ENCODE measurements around the gene CLDN16.

The CLDN16 gene, protein sequence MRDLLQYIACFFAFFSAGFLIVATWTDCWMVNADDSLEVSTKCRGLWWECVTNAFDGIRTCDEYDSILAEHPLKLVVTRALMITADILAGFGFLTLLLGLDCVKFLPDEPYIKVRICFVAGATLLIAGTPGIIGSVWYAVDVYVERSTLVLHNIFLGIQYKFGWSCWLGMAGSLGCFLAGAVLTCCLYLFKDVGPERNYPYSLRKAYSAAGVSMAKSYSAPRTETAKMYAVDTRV

DNA sequence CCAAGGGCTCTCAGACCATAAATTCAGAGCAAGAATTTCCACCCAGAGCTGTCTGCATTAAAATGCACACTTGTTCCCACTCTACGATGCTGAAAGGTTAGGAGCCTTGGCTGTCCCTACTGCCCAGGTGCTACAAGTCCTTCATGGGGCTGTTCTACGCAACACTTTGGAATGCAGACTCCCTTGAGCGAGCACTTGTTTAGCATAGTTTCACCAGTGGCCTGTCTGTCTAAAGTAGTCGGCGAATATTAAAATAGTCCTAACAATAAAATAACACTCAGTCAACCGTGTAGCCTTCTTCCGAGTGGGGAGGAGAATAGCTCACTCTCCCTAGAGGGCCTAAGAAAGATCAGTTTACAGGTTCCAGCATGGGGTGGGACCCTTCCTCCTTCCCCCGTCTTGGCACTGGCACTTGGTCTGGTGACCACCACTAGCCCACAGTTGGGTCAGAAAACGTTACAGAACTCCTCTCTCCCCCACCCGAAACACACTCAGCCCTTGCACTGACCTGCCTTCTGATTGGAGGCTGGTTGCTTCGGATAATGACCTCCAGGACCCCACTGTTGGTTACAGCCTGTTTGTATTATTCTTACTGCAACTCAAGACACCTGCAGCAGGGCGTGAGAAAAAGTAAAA, at the start of gene CLDN16:
Gene CLDN16 (plus strand): TSS at position 586 of the 636 bp plus-strand sequence. CDS start 167 bp downstream, outside the sequence.
- H3K27me3 Mint-ChIP-seq: peaks cover 12% of the 10 kb centered on the region
- no peak for DNase-seq
- no peak for ATAC-seq
- no peaks in the 10 kb centered on the region for H3K9me3 Mint-ChIP-seq
- no peak within 1 kb of the TSS for H3K4me3 Mint-ChIP-seq
- H3K27ac Mint-ChIP-seq: no peak within 1 kb of the TSS
- no peaks in the 10 kb centered on the region for H3K4me1 Mint-ChIP-seq

DNA sequence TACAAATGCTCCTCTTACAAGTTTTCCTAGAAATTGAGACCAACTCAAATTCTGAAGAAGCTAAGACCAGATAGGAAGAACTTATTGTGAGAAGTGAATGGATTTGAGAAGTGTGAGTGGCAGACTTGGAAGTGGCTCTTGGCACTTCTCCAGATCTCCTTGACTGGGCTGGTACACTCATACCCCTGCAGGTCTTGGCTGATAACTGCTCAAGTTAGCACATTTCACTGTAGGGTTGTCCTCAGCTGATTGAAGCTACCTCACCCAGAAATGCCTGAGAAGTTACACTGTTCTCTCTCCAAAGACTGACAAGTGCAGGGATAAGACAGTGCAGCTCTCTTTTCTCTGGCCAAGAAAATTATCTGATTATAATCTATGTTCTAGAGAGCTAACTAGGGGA, 49.2 kb upstream of the CLDN16 start:
- Mint-ChIP-seq H3K4me1 (no peaks in the 10 kb centered on the region), H3K27me3 (peaks cover 26% of the 10 kb centered on the region), H3K9me3 (peaks cover 5 to 8% of the 10 kb centered on the region in 2 donors), H3K27ac (no peak overlapping the region), H3K4me3 (no peak overlapping the region)
- ATAC-seq: no peak
- no peak for DNase-seq

DNA sequence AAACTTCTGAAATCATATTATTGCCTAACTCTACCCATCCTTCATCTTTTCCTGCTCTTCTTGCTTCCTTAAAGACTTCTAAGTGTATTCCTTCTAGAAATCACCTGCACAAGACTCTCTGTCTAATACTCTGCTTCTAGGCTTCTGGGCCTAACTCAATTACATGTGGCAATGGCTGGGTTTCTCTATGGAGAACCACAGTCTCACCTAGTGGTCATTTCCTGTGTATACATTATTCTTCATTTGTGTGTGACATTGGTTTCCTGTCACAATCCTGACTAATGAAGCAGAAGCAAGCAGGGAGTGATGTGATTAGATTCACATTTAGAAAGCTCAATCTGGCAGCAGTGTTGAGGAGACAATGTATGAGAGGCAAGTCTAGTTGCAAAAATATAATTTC, 48.8 kb upstream of the CLDN16 start:
- Mint-ChIP-seq H3K9me3 (peaks cover 5 to 8% of the 10 kb centered on the region in 2 donors), H3K27me3 (peaks cover 22% of the 10 kb centered on the region), H3K4me1 (no peaks in the 10 kb centered on the region), H3K27ac (no peak overlapping the region), H3K4me3 (no peak overlapping the region)
- ATAC-seq (peak; percentile 80), DNase-seq (no peak)

DNA sequence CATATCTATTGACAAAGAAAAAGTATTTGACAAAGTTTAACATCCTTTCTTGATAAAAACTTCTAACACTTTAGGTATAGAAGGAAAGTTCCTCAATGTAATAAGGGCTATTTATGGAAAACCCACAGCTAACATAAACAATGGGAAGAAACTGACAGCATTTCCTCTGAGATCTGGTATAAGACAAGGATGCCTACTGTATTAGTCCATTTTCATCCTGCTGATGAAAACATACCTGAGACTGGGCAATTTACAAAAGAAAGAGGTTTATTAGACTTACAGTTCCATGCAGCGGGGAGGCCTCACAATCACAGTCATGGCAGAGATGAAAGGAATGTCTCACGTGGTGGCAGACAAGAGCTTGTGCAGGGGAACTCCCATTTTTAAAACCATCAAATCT, 47.9 kb upstream of the CLDN16 start:
- ATAC-seq (no peak), DNase-seq (no peak)
- H3K27me3 Mint-ChIP-seq: peaks cover 18% of the 10 kb centered on the region
- no peaks in the 10 kb centered on the region for H3K4me1 Mint-ChIP-seq
- no peak overlapping the region for H3K27ac Mint-ChIP-seq
- H3K9me3 Mint-ChIP-seq: peaks cover 5 to 8% of the 10 kb centered on the region in 2 donors
- H3K4me3 Mint-ChIP-seq: no peak overlapping the region

DNA sequence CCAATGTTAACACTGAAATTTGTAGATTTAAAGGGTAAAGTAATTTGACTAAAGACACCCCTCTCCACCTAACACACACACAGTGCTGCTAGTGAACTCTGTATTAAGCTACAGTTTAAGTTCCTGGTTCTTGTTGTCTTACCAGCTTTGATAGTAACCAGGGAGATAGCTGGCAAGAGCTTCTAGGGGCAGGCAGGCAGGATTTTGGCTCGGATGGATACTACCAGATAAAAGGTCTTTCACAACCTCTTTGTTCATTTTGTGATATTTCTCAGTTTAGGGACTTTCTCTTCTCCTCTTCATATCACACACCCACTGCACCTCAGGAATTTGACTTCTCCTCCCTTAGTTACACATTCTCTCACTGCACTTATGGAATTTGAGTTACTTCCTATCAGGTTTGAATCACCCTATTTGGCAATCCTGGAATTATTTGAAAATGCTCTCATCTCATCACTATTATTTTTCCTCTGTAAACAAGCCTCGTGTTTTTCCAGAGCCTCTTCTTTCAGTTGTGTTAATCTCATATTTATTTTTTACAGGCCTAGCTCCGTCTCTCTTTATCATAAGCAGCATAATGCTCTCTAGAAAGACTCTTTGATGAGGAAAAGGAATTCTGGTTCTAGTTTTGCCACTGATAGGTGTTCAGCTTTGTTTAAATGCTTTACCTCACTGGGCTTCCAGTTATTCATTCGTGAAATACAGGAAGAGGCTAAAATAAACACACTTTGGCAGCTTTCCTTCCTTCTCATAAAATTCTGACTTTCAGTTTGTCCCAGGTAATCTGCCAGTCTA, 42.7 kb upstream of the CLDN16 start:
- no peak overlapping the region for H3K27ac Mint-ChIP-seq
- H3K27me3 Mint-ChIP-seq: peaks cover 18% of the 10 kb centered on the region
- H3K4me1 Mint-ChIP-seq: no peaks in the 10 kb centered on the region
- DNase-seq (no peak), ATAC-seq (no peak)
- H3K4me3 Mint-ChIP-seq: no peak overlapping the region
- peaks cover 5 to 17% of the 10 kb centered on the region in 2 donors for H3K9me3 Mint-ChIP-seq

DNA sequence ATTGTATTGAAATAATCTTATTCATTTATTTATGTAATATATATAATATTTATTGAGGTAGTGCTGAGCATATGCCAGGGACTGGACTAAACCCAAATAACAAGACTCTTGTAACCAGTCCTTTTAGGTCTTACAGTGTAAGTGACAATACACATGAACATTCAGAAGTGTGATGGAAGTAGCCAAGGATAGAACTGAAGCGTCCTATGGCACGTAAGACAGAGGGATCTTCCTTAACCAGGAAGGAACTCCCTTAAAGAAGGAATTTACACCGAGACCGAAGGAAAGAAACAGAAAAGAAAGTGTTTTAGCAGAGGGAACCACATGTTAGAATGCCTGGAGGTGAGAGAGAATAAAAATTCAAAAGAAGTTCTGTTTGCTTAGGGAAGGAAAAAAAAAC, 42.1 kb upstream of the CLDN16 start:
- peaks cover 0 to 17% of the 10 kb centered on the region in 2 donors for H3K9me3 Mint-ChIP-seq

DNA sequence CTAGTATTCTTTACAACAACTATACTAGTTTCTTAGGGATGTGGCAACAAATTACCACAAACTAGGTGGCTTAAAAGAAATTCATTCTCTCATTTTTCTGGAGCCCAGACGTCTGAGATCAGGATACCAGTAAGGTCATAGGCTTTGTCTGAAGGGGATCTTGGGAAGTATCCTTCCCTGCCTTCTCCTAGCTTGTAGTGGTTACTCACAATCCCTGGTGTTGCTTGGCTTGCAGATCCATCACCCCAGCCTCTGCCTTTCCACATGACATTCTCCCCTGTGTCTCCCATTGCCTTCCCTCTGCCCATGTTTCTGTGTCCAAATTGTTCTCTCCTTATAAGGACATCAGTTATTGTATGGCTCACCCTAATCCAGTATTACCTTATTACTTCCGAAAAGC, 41.4 kb upstream of the CLDN16 start:
- H3K27ac Mint-ChIP-seq: no peak overlapping the region
- ATAC-seq (no peak), DNase-seq (no peak)
- no peak overlapping the region for H3K4me3 Mint-ChIP-seq
- peaks cover 24% of the 10 kb centered on the region for H3K27me3 Mint-ChIP-seq
- H3K4me1 Mint-ChIP-seq: no peaks in the 10 kb centered on the region
- peaks cover 0 to 17% of the 10 kb centered on the region in 2 donors for H3K9me3 Mint-ChIP-seq

More for the DNA sequence above, 42.1 kb upstream of the CLDN16 start:
- DNase-seq: no peak
- peaks cover 19% of the 10 kb centered on the region for H3K27me3 Mint-ChIP-seq
- no peak overlapping the region for H3K27ac Mint-ChIP-seq
- H3K4me3 Mint-ChIP-seq: no peak overlapping the region
- no peaks in the 10 kb centered on the region for H3K4me1 Mint-ChIP-seq
- no peak for ATAC-seq

DNA sequence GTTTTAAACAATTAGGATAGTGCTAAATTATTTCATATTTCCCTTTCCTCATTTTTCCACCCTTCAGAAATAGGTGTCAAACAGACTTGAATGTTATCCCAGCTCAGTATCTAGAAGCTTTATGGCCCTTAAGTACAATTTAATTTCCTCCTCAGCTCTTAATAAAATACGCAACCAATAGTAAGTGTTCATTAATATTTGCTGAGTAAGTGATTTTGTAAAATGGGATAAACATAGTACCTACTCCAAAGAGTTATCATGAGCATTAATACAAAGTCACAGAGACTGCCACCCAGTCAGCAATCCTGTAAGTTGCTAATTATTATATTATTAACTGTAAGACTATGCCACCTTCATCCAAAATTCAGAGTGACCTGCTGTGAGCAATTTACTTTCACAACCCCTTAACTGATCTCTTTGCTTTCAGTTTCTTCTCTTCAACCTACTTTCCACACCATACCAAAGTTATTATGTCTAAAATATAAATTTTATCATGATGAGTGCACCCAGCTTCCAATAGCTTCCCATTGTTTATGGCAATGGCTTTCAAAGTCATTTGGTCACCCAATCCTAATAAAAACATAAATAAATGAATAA, 35.0 kb upstream of the CLDN16 start:
- DNase-seq (no peak), ATAC-seq (no peak)
- peaks cover 17% of the 10 kb centered on the region for H3K27me3 Mint-ChIP-seq
- H3K4me3 Mint-ChIP-seq: no peak overlapping the region
- no peak overlapping the region for H3K27ac Mint-ChIP-seq
- H3K4me1 Mint-ChIP-seq: no peaks in the 10 kb centered on the region
- H3K9me3 Mint-ChIP-seq: peaks cover 0 to 12% of the 10 kb centered on the region in 2 donors

DNA sequence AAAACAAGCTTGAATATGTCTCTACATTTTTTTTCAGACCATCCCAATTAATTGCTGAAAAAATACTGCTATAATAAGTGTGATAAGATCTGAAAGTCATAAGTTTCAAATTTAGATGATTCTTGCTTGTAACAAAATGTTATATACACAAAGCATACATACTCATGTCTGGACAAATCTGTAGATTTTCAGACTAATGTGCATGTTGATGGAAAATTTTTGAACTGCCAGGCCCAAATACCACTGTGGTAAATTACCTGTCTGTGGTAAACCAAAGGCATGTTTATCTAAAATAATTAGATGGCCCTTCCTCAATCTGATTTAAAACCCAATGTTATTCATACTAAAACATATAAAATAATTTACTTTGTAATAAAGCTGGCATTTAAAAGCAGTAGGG, 31.7 kb upstream of the CLDN16 start:
- ATAC-seq (no peak), DNase-seq (no peak)

DNA sequence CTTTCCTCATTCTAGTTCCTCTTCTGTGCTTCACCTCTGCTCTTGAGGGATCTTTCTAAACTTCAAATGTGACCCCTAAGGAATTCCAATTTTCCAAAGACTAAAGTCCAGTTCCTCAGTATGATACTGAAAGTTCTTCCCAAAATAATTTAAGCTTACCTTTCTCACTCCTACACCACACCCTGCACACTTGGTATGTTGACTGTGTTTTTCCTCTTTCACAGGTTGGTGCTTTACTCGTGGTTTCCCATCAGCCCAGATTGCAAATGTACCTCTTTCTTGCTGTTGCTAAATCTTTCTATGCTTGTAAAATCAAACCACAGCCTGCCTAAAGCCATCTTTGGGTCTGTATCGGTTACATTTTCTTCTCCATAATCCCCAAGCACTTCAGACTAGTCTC, 30.5 kb upstream of the CLDN16 start:
- Mint-ChIP-seq H3K27me3 (peaks cover 11% of the 10 kb centered on the region), H3K4me3 (no peak overlapping the region), H3K27ac (no peak overlapping the region), H3K4me1 (no peaks in the 10 kb centered on the region), H3K9me3 (no peaks in the 10 kb centered on the region)
- ATAC-seq (no peak), DNase-seq (no peak)

More for the DNA sequence above, 31.7 kb upstream of the CLDN16 start:
- H3K9me3 Mint-ChIP-seq: no peaks in the 10 kb centered on the region
- H3K4me1 Mint-ChIP-seq: no peaks in the 10 kb centered on the region
- H3K27ac Mint-ChIP-seq: no peak overlapping the region
- H3K27me3 Mint-ChIP-seq: peaks cover 12% of the 10 kb centered on the region
- no peak overlapping the region for H3K4me3 Mint-ChIP-seq

DNA sequence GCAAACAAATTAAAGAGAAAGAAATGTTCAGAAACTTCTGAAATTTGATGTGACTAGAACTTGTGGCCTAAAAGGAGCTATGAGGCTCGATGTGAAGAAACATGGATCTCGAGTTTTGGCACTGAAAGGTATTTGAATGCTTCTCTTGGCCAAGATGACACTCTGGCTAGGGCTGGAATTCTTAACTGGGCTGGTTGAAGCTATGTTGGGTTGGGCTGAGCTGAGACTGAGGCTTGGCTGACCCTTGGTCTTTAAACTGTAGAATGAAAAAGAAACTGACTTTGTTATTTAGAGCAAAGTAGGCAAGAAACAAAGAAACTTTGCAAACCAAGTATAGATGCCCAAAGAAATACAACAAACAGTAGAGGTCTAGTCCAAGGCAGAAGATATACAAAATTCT, 28.1 kb upstream of the CLDN16 start:
- Mint-ChIP-seq H3K27me3 (peaks cover 1% of the 10 kb centered on the region), H3K4me3 (no peak overlapping the region), H3K27ac (no peak overlapping the region), H3K9me3 (no peaks in the 10 kb centered on the region), H3K4me1 (no peaks in the 10 kb centered on the region)
- no peak for ATAC-seq
- no peak for DNase-seq

DNA sequence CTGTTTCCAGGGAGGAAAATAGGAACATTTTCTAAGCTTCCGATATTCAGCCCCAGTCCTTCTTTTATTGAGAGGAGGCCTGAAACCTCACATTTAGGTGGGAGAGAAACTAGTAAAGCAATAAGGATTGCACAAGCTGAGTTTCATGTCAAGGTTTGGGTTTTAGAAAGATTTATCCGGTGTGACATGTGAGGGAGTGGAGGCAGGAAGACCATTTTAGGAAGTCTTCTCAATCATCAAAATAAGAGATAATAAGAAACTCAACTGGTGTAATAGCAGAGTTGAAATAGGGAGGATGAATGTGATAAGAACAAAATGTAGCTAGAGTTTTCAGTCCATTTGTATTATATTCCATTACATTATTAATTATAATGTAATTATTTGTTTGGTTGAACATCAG, 27.7 kb upstream of the CLDN16 start:
- Mint-ChIP-seq H3K27me3 (no peaks in the 10 kb centered on the region), H3K4me1 (no peaks in the 10 kb centered on the region), H3K4me3 (no peak overlapping the region), H3K9me3 (no peaks in the 10 kb centered on the region), H3K27ac (no peak overlapping the region)
- ATAC-seq (no peak), DNase-seq (no peak)

DNA sequence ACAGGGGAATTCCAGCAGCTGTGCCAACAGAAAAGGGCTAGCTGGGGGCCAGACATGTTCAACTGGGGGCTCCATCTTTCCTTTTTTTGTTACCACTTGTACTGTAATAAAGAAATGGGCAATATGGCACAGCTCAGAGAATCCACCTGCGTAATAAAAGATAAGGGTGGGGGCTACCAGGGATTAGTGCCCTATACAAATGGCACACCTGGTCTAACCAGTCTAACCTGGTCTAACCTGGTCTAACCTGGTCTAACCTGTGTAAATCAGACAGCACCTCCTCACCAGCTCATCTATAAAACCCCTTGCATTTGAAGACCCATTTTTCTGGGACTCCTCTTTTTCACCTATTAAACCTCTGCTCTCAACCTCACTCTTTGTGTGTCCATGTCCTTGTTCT, 26.2 kb upstream of the CLDN16 start:
- H3K4me3 Mint-ChIP-seq: no peak overlapping the region
- no peak overlapping the region for H3K27ac Mint-ChIP-seq
- H3K9me3 Mint-ChIP-seq: no peaks in the 10 kb centered on the region
- H3K4me1 Mint-ChIP-seq: no peaks in the 10 kb centered on the region
- DNase-seq: no peak
- no peaks in the 10 kb centered on the region for H3K27me3 Mint-ChIP-seq
- ATAC-seq: no peak

DNA sequence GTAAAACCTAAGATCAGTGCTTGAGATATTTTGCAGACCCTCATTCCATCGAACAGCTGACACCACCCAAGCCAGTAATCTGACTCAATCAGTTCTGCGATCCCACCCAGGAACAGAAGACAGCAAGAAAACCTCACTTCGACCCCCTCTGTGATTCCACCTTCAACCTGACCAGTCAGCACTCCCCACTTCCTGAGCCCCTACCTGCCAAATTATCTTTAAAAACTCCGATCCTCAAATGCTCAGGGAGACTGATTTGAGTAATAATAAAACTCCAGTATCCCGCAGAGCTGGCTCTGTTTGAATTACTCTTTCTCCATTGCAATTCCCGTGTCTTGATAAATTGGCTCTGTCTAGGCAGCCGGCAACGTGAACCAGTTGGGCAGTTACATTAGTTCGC, 25.7 kb upstream of the CLDN16 start:
- ATAC-seq: no peak
- Mint-ChIP-seq H3K9me3 (no peaks in the 10 kb centered on the region), H3K27me3 (no peaks in the 10 kb centered on the region), H3K27ac (peak overlapping the region in 1 of 2 donors; percentile 4), H3K4me1 (no peaks in the 10 kb centered on the region), H3K4me3 (no peak overlapping the region)
- DNase-seq: no peak

DNA sequence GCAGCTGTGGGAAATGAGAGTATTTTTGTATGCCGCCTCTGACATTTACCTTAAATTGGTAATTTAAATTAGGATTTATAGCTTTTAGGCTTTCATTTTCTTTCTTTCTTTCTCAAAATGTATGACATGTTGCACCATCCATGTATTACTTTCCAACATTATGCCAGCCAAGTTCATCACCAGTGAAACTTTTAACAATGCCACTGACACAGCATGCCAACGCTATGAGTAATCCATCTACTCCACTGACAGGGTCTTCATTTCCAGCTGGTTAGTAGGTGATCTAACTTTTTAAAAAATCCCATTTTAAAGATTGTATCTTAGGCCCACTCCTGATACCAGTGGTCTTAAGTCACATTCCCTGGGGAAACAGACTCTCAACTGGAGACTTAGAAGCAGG, 21.8 kb upstream of the CLDN16 start:
- Mint-ChIP-seq H3K4me1 (no peaks in the 10 kb centered on the region), H3K27me3 (no peaks in the 10 kb centered on the region), H3K9me3 (no peaks in the 10 kb centered on the region), H3K27ac (no peak overlapping the region), H3K4me3 (no peak overlapping the region)
- ATAC-seq: no peak
- DNase-seq: no peak

DNA sequence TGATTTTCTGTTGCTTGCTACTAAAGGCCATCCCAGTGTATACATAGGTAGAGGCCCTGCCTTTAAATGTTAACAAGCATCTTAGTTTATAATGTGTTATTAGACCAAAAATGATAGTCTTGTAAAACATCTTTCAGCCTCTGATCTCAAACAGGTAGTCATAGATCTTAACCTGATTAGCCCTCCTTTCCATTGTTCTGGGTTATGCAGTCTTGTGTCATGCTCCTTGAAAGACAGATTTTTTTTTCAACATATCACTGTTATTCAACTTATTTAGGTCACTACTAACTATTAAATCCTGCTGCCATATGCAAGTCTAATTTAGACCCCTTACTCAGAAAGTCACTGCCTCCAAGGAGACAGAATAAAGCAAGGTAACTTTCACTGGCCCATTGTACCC, 19.1 kb upstream of the CLDN16 start:
- no peak for ATAC-seq
- Mint-ChIP-seq H3K27me3 (peaks cover 14% of the 10 kb centered on the region), H3K27ac (no peak overlapping the region), H3K4me1 (no peaks in the 10 kb centered on the region), H3K4me3 (no peak overlapping the region), H3K9me3 (no peaks in the 10 kb centered on the region)
- DNase-seq: no peak
